MM.1S (cell line): Measurements from ENCODE around the gene RNF217.

ENCODE experiments used
- EZH2 ChIP-seq: fragments of 300-600 bp; sonication (generic); optimal IDR thresholded peaks from 2 replicates; pipeline ENCODE3; 2017; ENCODE audit warnings: low read depth, mild to moderate bottlenecking, antibody characterized with exemption, low read length, mixed read lengths
- EZH2phosphoT487 ChIP-seq: fragments of 300-600 bp; sonication (generic); IDR thresholded peaks from 2 replicates; pipeline ENCODE4 v1.6.1; 2018; ENCODE audit warnings: antibody characterized with exemption, low read length

DNA sequence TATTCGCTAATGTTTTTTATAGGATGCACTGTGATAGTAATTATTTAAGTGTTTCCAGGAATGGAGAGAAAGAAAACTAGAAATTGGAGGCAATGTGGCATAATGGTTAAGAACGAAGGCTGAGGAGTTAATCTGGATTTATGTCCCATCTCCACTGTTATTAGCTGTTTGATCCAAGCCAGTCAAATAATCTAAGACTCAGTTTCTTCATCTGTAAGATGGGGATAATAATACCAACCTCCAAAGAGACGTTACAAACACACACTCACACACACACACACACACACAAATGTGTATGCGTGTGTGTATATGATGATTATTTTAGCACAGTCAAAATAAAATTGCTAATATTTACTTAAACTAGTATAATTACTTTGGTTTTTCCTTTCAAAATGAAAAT, 154.5 kb downstream of the RNF217 start:
- TF ChIP-seq EZH2phosphoT487 (no peak), EZH2 (no peak)
